ENCODE measurements around the gene DCAF5.

- no peak for TF ChIP-seq CTCF (IDR thresholded peaks at IDR 0.05)
- TF ChIP-seq POLR2A (IDR thresholded peaks at IDR 0.05), result no peak
- no peak for TF ChIP-seq EP300 (IDR thresholded peaks at IDR 0.05)
Observed at GRCh38 chr14:69048456-69048855, 104.5 kb downstream of the DCAF5 start.

Measured in ovary (tissue), 3 donors.